D721Med (cell line): ENCODE measurements around the gene KLHL5.

Experiments used
- DNase-seq: peaks from one replicate; pipeline ENCODE4 v3.0.0; 2011; ENCODE audit warnings: low spot score; ENCODE audit not compliant: insufficient read length
- FAIRE-seq: peaks from 2 replicates; lab custom pipeline; 2011; peaks lifted over from hg19 to GRCh38; lab: Jason Lieb, UNC
- CTCF ChIP-seq: IDR thresholded peaks from 2 replicates; pipeline ENCODE4 v1.5.1; 2012; ENCODE audit warnings: mild to moderate bottlenecking, control low read depth; ENCODE audit not compliant: insufficient read depth; ENCODE audit errors: missing control alignments

KLHL5 gene

GRCh38 chr4:39096847-39097246 lies 34.8 kb downstream of the KLHL5 start:
- TF ChIP-seq CTCF = no peak
- DNase-seq (no peak), FAIRE-seq (no peak)

DNA sequence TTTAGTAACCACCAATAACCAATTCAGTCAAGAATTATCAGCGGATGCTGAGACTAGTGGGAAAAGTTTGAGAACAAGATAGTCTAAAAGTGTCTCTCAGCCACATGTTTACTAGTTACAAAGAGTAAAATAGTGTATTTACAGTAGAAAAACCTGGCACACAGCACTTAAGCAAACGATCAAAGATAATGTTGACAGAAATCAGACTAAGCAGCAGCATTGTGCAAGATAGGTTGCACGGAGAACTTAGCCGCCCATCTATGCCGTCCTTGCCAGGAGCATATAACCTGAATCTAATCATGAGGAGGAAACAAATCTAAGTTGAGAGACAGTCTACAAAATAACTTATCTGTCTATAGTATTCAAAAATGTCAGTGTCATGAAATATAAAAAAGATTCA lies 35.3 kb downstream of the KLHL5 start:
- DNase-seq (no peak), FAIRE-seq (no peak)
- TF ChIP-seq CTCF = no peak

GRCh38 chr4:39102297-39102696 lies 40.3 kb downstream of the KLHL5 start:
- DNase-seq = no peak
- TF ChIP-seq CTCF = no peak
- FAIRE-seq = no peak

DNA sequence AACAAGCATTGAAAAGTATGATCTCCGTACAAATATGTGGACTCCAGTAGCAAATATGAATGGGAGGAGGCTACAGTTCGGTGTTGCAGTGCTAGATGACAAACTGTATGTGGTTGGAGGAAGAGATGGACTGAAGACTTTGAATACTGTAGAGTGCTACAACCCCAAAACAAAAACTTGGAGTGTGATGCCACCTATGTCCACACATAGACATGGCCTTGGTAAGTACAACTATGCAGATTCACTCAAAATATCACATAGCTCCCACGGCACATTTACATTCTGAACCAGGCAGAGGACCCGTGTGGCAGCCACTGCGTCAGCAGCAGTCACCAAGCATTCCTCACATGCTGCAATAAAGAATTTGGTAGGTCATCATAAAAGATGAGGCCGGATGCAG lies 41.3 kb downstream of the KLHL5 start:
- no peak for FAIRE-seq
- TF ChIP-seq CTCF = no peak
- no peak for DNase-seq

DNA sequence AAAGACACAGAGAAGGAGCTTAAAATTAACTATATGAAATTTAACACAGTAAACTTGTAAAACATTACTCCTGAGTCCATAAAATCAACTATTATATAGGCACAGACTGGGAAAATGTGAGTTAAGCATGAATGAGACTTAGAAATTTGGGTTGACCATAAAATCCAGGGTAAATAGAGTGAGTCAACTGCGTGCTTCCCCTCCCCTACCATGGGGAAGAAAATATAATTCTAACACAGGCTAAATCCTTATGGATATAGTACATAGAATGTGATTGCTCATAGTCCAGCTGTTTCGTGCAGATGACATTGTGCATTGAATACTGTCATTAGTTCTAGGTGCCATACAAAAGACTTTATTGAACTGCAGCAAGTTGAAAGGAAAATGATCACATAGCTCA lies 42.2 kb downstream of the KLHL5 start:
- no peak for TF ChIP-seq CTCF
- peak; percentile 25 for FAIRE-seq
- DNase-seq = no peak

- FAIRE-seq (no peak), DNase-seq (no peak)
- TF ChIP-seq CTCF = no peak
Measured at GRCh38 chr4:39106011-39106410, 44.0 kb downstream of the KLHL5 start.

- DNase-seq = no peak
- no peak for TF ChIP-seq CTCF
- no peak for FAIRE-seq
Measured at GRCh38 chr4:39114436-39114835, 52.4 kb downstream of the KLHL5 start.
